Trophoblast cell (in vitro differentiated cells and primary cell): ENCODE data around the gene DBH.
A peak's percentile ranks its signal among the peaks of the same experiment; 100 is the strongest.

Source experiments
- DNase-seq, 2 donors: peaks; one replicate each; pipeline ENCODE4 v3.0.0-alpha.2; 2016
- H2AFZ ChIP-seq: 2 replicates; pipeline ENCODE4 v1.6.1; 2013; ENCODE audit warnings: low read length, moderate library complexity, mild to moderate bottlenecking; ENCODE audit not compliant: insufficient read depth, poor library complexity
- H2AK5ac ChIP-seq: 2 replicates; pipeline ENCODE4 v1.6.1; 2013; ENCODE audit warnings: mild to moderate bottlenecking, low read length
- H2BK120ac ChIP-seq: 2 replicates; pipeline ENCODE4 v1.6.1; 2013; ENCODE audit warnings: low read length, mild to moderate bottlenecking, moderate library complexity; ENCODE audit not compliant: insufficient read depth, poor library complexity
- H2BK12ac ChIP-seq: 2 replicates; pipeline ENCODE4 v1.6.1; 2013; ENCODE audit warnings: mild to moderate bottlenecking, low read length, moderate library complexity
- H2BK5ac ChIP-seq: 2 replicates; pipeline ENCODE4 v1.6.1; 2013; ENCODE audit warnings: low read length, low read depth, moderate library complexity, mild to moderate bottlenecking; ENCODE audit not compliant: poor library complexity
- H3K14ac ChIP-seq: 2 replicates; pipeline ENCODE4 v1.6.1; 2013; ENCODE audit warnings: mild to moderate bottlenecking, low read length
- H3K18ac ChIP-seq: 2 replicates; pipeline ENCODE4 v1.6.1; 2013; ENCODE audit warnings: mild to moderate bottlenecking, low read length
- H3K23ac ChIP-seq: 2 replicates; pipeline ENCODE4 v1.6.1; 2013; ENCODE audit warnings: low read length
- H3K27ac ChIP-seq: 2 replicates; pipeline ENCODE4 v1.5.1; 2013; ENCODE audit warnings: low read depth, mild to moderate bottlenecking, inconsistent platforms, low read length, moderate library complexity
- H3K27me3 ChIP-seq: 2 replicates; pipeline ENCODE4 v1.6.1; 2013; ENCODE audit warnings: inconsistent platforms, mild to moderate bottlenecking, low read length, moderate library complexity; ENCODE audit not compliant: insufficient read depth
- H3K36me3 ChIP-seq, 2 experiments: 1 replicate in 1 of 2; 2 replicates in 1 of 2; pipeline ENCODE4 v1.6.1; 2013; ENCODE audit warnings: low read length in 2 of 2, mild to moderate bottlenecking in 2 of 2, moderate library complexity in 1 of 2; ENCODE audit not compliant: insufficient read depth in 2 of 2, control insufficient read depth in 1 of 2
- H3K4ac ChIP-seq: 2 replicates; pipeline ENCODE4 v1.6.1; 2013; ENCODE audit warnings: low read depth, mild to moderate bottlenecking, low read length, moderate library complexity
- H3K4me1 ChIP-seq, 2 experiments: 1 replicate in 1 of 2; 2 replicates in 1 of 2; pipeline ENCODE4 v1.6.1; 2013; ENCODE audit warnings: low read length in 2 of 2, mild to moderate bottlenecking in 2 of 2, moderate library complexity in 1 of 2; ENCODE audit not compliant: insufficient read depth in 2 of 2, control insufficient read depth in 1 of 2
- H3K4me2 ChIP-seq: 2 replicates; pipeline ENCODE4 v1.6.1; 2013; ENCODE audit warnings: inconsistent platforms, mild to moderate bottlenecking, low read length, moderate library complexity
- H3K4me3 ChIP-seq: 2 replicates; pipeline ENCODE4 v1.5.1; 2013; ENCODE audit warnings: mild to moderate bottlenecking, low read depth, low read length, inconsistent platforms
- H3K79me1 ChIP-seq: one replicate; pipeline ENCODE4 v1.6.1; 2013; ENCODE audit warnings: low read length
- H3K79me2 ChIP-seq: 2 replicates; pipeline ENCODE4 v1.6.1; 2013; ENCODE audit warnings: low read length, mild to moderate bottlenecking; ENCODE audit not compliant: control insufficient read depth, insufficient read depth, poor library complexity
- H3K9ac ChIP-seq: 2 replicates; pipeline ENCODE4 v1.6.1; 2013; ENCODE audit warnings: mild to moderate bottlenecking, low read length
- H3K9me3 ChIP-seq: 2 replicates; pipeline ENCODE4 v1.6.1; 2013; ENCODE audit warnings: low read depth, mild to moderate bottlenecking, control low read depth, inconsistent platforms, low read length; ENCODE audit not compliant: insufficient read depth
- H4K12ac ChIP-seq: 2 replicates; pipeline ENCODE4 v1.6.1; 2013; ENCODE audit warnings: low read depth, mild to moderate bottlenecking, low read length, moderate library complexity
- H4K8ac ChIP-seq: 2 replicates; pipeline ENCODE4 v1.6.1; 2013; ENCODE audit warnings: low read depth, mild to moderate bottlenecking, low read length, moderate library complexity
- H4K91ac ChIP-seq: one replicate; pipeline ENCODE4 v1.6.1; 2013; ENCODE audit warnings: low read depth, mild to moderate bottlenecking, low read length, moderate library complexity
- WGBS: extraction: QIAGEN DNeasy Blood & Tissue Kit; methylation state at CpG from one replicate; pipeline ENCODE4 v1.1.7; 2013; ENCODE audit warnings: missing lambda C conversion rate; ENCODE audit not compliant: insufficient read length, insufficient coverage; ENCODE audit errors: extremely low coverage; 5-methylcytosine and 5-hydroxymethylcytosine counted together

DBH gene

DNA sequence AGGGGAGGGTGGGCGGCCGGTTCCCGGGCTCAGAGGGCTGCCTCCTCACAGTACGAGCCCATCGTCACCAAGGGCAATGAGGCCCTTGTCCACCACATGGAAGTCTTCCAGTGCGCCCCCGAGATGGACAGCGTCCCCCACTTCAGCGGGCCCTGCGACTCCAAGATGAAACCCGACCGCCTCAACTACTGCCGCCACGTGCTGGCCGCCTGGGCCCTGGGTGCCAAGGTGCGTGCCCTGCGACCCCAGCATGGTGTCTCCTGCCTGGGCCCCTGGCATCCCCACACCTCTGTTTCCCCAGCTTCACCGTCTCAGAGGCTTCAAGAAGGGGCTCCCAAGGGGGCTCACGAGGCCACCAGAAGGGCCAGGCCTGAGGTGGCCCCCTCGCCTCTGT is 7.2 kb downstream of the DBH start:
- no peak overlapping the region for H3K4me2 ChIP-seq
- H4K8ac ChIP-seq: no peak overlapping the region
- no peak overlapping the region for H4K91ac ChIP-seq
- no peak overlapping the region for H3K27ac ChIP-seq
- H3K9ac ChIP-seq: no peak overlapping the region
- H3K36me3 ChIP-seq: no peaks in the 10 kb centered on the region
- H3K79me2 ChIP-seq: no peaks in the 10 kb centered on the region
- no CpG with 5 or more reads among the region's 20 CpGs for whole genome bisulfite sequencing
- H3K18ac ChIP-seq: no peak overlapping the region
- H3K9me3 ChIP-seq: peaks cover 4% of the 10 kb centered on the region
- no peak overlapping the region for H3K14ac ChIP-seq
- no peaks in the 10 kb centered on the region for H3K4me1 ChIP-seq
- no peak for DNase-seq
- H3K4me3 ChIP-seq: no peak overlapping the region
- no peak overlapping the region for H3K23ac ChIP-seq
- H2BK5ac ChIP-seq: no peak overlapping the region
- H3K79me1 ChIP-seq: no peaks in the 10 kb centered on the region
- no peak overlapping the region for H2BK120ac ChIP-seq
- no peaks in the 10 kb centered on the region for H3K27me3 ChIP-seq
- no peak overlapping the region for H2AFZ ChIP-seq
- H2BK12ac ChIP-seq: no peak overlapping the region
- H2AK5ac ChIP-seq: no peak overlapping the region
- no peak overlapping the region for H3K4ac ChIP-seq
- no peak overlapping the region for H4K12ac ChIP-seq

DNA sequence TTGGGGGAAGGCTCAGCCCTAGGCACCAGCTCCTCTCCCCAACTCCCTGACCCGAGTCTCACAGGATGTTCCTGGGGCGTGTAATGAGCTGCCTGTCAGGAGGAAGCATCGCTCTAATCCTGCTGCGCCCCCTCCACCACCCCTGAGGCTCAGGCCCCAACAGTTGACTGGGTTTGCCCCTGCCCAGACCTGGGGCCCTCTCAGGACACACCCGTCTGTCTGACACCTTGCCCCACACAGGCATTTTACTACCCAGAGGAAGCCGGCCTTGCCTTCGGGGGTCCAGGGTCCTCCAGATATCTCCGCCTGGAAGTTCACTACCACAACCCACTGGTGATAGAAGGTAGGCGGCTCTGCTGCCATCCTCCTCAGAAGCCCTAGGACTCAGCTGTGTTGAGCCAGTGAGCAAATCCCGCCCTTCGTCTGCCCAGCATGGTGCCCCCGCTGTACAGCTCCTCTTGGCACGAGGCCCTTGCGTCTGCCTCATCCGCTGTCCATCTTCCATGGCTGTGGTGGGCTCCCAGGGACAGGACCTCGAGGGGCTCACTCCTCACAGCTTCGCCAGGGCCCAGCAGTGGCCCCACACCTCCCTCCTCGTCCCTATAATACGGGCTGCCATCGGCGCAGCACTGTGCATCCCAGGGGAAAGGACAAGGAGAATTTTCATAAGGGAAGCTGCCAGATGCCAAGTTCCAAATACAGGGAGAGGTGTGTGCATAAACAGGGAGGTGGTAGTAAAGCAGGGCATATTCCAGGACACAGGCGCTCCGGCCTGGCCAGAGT is 8.0 kb downstream of the DBH start:
- peaks cover 4% of the 10 kb centered on the region for H3K9me3 ChIP-seq
- H3K27ac ChIP-seq: no peak overlapping the region
- H4K91ac ChIP-seq: no peak overlapping the region
- no peak overlapping the region for H2BK5ac ChIP-seq
- H3K18ac ChIP-seq: no peak overlapping the region
- H2AFZ ChIP-seq: no peak overlapping the region
- H2BK120ac ChIP-seq: no peak overlapping the region
- no peak overlapping the region for H3K14ac ChIP-seq
- H3K36me3 ChIP-seq: no peaks in the 10 kb centered on the region
- H3K27me3 ChIP-seq: no peaks in the 10 kb centered on the region
- H4K12ac ChIP-seq: no peak overlapping the region
- H3K4me1 ChIP-seq: no peaks in the 10 kb centered on the region
- no peak overlapping the region for H4K8ac ChIP-seq
- no peak for DNase-seq
- no peaks in the 10 kb centered on the region for H3K79me1 ChIP-seq
- H3K4me3 ChIP-seq: no peak overlapping the region
- no peaks in the 10 kb centered on the region for H3K79me2 ChIP-seq
- no peak overlapping the region for H3K4ac ChIP-seq
- H2BK12ac ChIP-seq: no peak overlapping the region
- no peak overlapping the region for H3K4me2 ChIP-seq
- no peak overlapping the region for H2AK5ac ChIP-seq
- H3K23ac ChIP-seq: no peak overlapping the region
- H3K9ac ChIP-seq: no peak overlapping the region
- WGBS: no CpG with 5 or more reads among the region's 23 CpGs

DNA sequence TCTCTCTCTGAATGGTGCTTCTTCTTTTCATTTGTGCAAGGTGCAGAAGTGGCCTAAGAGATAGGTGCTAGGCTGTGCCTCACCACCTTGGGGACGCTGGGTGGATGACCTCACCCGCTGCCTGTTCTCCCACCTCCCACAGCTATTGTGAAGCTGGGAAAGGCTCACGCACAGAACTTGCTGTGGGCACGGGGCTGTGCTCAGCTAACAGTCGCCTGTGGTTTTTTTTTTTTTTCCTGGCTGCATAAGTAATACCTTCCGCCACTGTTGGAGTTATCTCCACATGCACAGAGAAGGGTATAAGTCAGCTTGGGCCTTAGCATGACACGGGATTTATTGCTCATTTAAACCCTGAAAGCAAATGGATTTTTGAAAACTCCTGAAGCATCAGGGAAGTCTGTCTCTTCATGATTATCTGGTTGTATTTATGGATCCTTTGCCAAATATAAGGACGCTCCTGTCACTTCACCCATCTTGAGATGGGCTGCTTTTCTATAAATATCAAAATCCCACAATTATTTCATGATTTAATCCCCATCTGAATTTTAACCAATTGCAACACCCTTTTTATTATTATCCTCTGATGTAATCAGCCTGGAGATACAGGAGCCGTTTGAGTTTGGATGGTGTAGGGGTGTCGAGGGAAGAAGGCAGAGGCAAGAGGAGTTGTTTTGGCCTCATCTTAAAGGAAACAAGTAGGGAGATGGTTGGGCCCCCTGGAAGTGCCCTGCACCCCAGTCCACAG is 9.0 kb downstream of the DBH start:
- DNase-seq: no peak
- H4K12ac ChIP-seq: no peak overlapping the region
- H4K8ac ChIP-seq: no peak overlapping the region
- H3K79me2 ChIP-seq: no peaks in the 10 kb centered on the region
- no peak overlapping the region for H2BK5ac ChIP-seq
- no peak overlapping the region for H3K4ac ChIP-seq
- H3K4me1 ChIP-seq: no peaks in the 10 kb centered on the region
- no peak overlapping the region for H3K9ac ChIP-seq
- no peak overlapping the region for H2AFZ ChIP-seq
- H4K91ac ChIP-seq: no peak overlapping the region
- H3K14ac ChIP-seq: no peak overlapping the region
- H2AK5ac ChIP-seq: no peak overlapping the region
- no peak overlapping the region for H2BK120ac ChIP-seq
- H3K4me2 ChIP-seq: no peak overlapping the region
- H2BK12ac ChIP-seq: no peak overlapping the region
- no peak overlapping the region for H3K23ac ChIP-seq
- no peak overlapping the region for H3K18ac ChIP-seq
- H3K36me3 ChIP-seq: no peaks in the 10 kb centered on the region
- H3K27ac ChIP-seq: no peak overlapping the region
- no peaks in the 10 kb centered on the region for H3K79me1 ChIP-seq
- H3K9me3 ChIP-seq: peaks cover 4% of the 10 kb centered on the region
- no peak overlapping the region for H3K4me3 ChIP-seq
- H3K27me3 ChIP-seq: no peaks in the 10 kb centered on the region
- no CpG with 5 or more reads among the region's 10 CpGs for WGBS

DNA sequence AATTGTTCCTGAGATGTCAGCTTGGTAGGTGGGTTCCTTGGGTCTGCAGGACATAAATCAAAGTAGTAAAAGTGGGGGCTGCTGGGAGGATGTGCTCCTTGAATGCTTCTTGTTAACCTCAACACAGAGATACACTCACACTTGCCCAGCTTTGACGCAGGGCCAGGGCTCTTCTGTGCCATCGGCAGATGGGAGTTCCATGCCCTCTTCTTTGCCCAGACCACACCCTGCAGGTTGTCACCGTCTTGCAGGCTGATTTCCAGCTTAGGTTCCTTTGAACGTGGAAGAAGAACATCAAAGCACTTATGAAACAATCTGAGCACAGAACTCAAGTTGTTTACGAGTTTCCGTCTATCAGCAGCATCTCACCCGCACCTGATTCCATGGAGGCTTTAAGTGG is 11.0 kb downstream of the DBH start:
- no peak overlapping the region for H2BK120ac ChIP-seq
- H2BK5ac ChIP-seq: no peak overlapping the region
- no peaks in the 10 kb centered on the region for H3K36me3 ChIP-seq
- no peak overlapping the region for H3K4me3 ChIP-seq
- H4K91ac ChIP-seq: no peak overlapping the region
- H4K8ac ChIP-seq: no peak overlapping the region
- H2AFZ ChIP-seq: no peak overlapping the region
- H3K4me2 ChIP-seq: no peak overlapping the region
- peaks cover 3% of the 10 kb centered on the region for H3K9me3 ChIP-seq
- H3K9ac ChIP-seq: no peak overlapping the region
- no peak overlapping the region for H3K27ac ChIP-seq
- no peak overlapping the region for H3K18ac ChIP-seq
- DNase-seq: peak; percentile 12 to 57
- H2BK12ac ChIP-seq: no peak overlapping the region
- no peak overlapping the region for H3K4ac ChIP-seq
- no peak overlapping the region for H4K12ac ChIP-seq
- no peaks in the 10 kb centered on the region for H3K79me1 ChIP-seq
- no peak overlapping the region for H2AK5ac ChIP-seq
- H3K79me2 ChIP-seq: no peaks in the 10 kb centered on the region
- H3K23ac ChIP-seq: no peak overlapping the region
- no peaks in the 10 kb centered on the region for H3K27me3 ChIP-seq
- no peaks in the 10 kb centered on the region for H3K4me1 ChIP-seq
- H3K14ac ChIP-seq: no peak overlapping the region
- WGBS: no CpG with 5 or more reads among the region's 7 CpGs
